OCI-LY1 (cell line): ENCODE measurements around the gene HYAL2.
A peak's percentile ranks its signal among the peaks of the same experiment; 100 is the strongest.

ENCODE experiments used
- H2AFZ ChIP-seq: fragments of 200-600 bp; sonication (generic), shearing (Covaris generic); 2 replicates; pipeline ENCODE4 v1.6.0; 2014; ENCODE audit warnings: antibody characterized with exemption, mild to moderate bottlenecking, low read length
- H3F3A ChIP-seq: fragments of 200-600 bp; sonication (generic), shearing (Covaris generic); 2 replicates; pipeline ENCODE4 v1.6.0; 2014; ENCODE audit warnings: mild to moderate bottlenecking, antibody characterized with exemption, low read length, moderate library complexity; ENCODE audit not compliant: insufficient read depth
- H3K27ac ChIP-seq: fragments of 200-600 bp; sonication (generic); 2 replicates; pipeline ENCODE4 v1.5.1; 2014; ENCODE audit warnings: low read length, mixed run types, mild to moderate bottlenecking, low read depth; ENCODE audit not compliant: poor library complexity, severe bottlenecking
- H3K27me3 ChIP-seq: fragments of 200-600 bp; sonication (generic); 2 replicates; pipeline ENCODE4 v1.6.0; 2014; ENCODE audit warnings: antibody characterized with exemption, mild to moderate bottlenecking, low read length, moderate library complexity; ENCODE audit not compliant: insufficient read depth
- H3K36me3 ChIP-seq: fragments of 200-600 bp; sonication (generic); 2 replicates; pipeline ENCODE4 v1.6.1; 2014; ENCODE audit warnings: mild to moderate bottlenecking, antibody characterized with exemption, low read length, moderate library complexity, mixed read lengths; ENCODE audit not compliant: insufficient read depth
- H3K4me1 ChIP-seq: fragments of 200-600 bp; sonication (generic); 2 replicates; pipeline ENCODE4 v1.5.1; 2014; ENCODE audit warnings: mild to moderate bottlenecking, low read length, moderate library complexity; ENCODE audit not compliant: insufficient read depth, severe bottlenecking
- H3K4me2 ChIP-seq: fragments of 200-600 bp; sonication (generic), shearing (Covaris generic); 2 replicates; pipeline ENCODE4 v1.6.1; 2014; ENCODE audit warnings: low read length
- H3K4me3 ChIP-seq: fragments of 200-600 bp; sonication (generic); 2 replicates; pipeline ENCODE4 v1.5.1; 2014; ENCODE audit warnings: low read length, low read depth, mild to moderate bottlenecking, mixed read lengths; ENCODE audit not compliant: poor library complexity, severe bottlenecking
- H3K79me2 ChIP-seq: fragments of 200-600 bp; shearing (Covaris generic); 2 replicates; pipeline ENCODE4 v1.6.1; 2016; ENCODE audit warnings: mixed run types, low read length, mixed read lengths; ENCODE audit not compliant: insufficient read depth
- H3K9ac ChIP-seq: fragments of 200-600 bp; sonication (generic), shearing (Covaris generic); 2 replicates; pipeline ENCODE4 v1.6.1; 2014; ENCODE audit warnings: mild to moderate bottlenecking, low read length, mixed read lengths
- H3K9me2 ChIP-seq: fragments of 200-600 bp; sonication (generic), shearing (Covaris generic); 2 replicates; pipeline ENCODE4 v1.6.1; 2014; ENCODE audit warnings: low read depth, mild to moderate bottlenecking, low read length, mixed read lengths
- H3K9me3 ChIP-seq: fragments of 200-600 bp; shearing (Covaris generic); 2 replicates; pipeline ENCODE4 v1.6.1; 2014; ENCODE audit warnings: low read length, mixed read lengths
- H4K20me1 ChIP-seq: fragments of 200-600 bp; sonication (generic), shearing (Covaris generic); 2 replicates; pipeline ENCODE4 v1.6.0; 2016; ENCODE audit warnings: mild to moderate bottlenecking, low read length; ENCODE audit not compliant: insufficient read depth
- CTCF ChIP-seq: fragments of 200-600 bp; sonication (generic), shearing (Covaris generic); IDR thresholded peaks from 2 replicates; pipeline ENCODE4 v1.5.1; 2017; ENCODE audit warnings: mild to moderate bottlenecking, antibody characterized with exemption, low read length, moderate library complexity, mixed read lengths
- EZH2 ChIP-seq: fragments of 200-600 bp; sonication (generic), shearing (Covaris generic); IDR thresholded peaks from 2 replicates; pipeline ENCODE4 v1.8.0; 2017; ENCODE audit warnings: borderline replicate concordance, mixed run types, mild to moderate bottlenecking, antibody characterized with exemption, low read length, moderate library complexity, mixed read lengths

Gene HYAL2

DNA sequence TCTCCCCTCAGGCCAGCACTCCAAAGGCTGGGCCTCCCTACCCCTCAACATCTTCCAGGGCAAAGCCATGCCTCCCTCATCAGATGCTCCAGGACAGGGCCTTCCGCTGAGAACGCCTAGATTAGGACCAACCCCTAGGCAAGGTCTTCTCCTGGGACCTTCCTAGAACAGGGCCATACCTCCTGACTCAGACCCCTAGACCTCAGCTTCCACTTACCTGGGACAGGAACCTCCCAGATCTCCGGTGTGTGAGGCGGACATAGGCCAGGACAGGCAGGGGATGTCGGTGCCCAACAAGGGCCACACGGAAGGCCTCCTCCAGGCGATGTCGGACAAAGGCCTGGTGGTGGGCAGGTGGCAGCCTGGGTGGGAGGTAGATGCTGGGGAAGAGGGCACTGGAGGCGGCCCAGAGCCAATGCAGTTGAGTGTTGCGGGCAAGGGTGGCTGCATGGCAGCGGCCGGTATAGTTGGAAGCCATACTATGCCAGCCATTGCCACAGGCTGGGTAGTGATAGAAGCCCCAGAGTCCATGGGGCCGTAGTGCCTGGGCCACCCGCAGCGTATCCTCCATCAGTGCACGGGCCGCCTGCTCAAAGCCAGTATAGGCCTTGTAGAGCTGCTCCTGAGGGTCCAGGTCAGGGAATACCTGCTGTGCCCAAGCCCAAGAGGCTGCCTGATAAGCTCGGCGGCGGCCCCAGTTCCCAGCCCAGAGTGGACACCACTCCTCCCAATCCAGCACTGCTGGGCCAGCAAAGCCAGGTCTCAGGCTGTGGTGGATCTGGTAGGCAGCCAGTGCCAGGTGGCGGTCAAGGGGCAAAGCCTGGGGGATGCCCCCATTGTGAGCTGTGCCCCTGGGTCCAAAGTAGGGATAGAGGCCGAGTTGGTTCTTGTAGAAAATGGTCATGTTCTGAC lies 27.8 kb downstream of the HYAL2 start:
- Histone ChIP-seq H3K79me2 (peaks cover 10% of the 10 kb centered on the region), H2AFZ (no peak overlapping the region), H3F3A (no peaks in the 10 kb centered on the region), H3K9ac (no peak overlapping the region), H3K4me3 (no peak overlapping the region), H3K9me3 (no peaks in the 10 kb centered on the region), H3K36me3 (peaks cover 10% of the 10 kb centered on the region), H3K9me2 (no peaks in the 10 kb centered on the region), H3K4me2 (no peak overlapping the region), H4K20me1 (no peaks in the 10 kb centered on the region), H3K27ac (no peak overlapping the region), H3K4me1 (peaks cover 29% of the 10 kb centered on the region), H3K27me3 (no peaks in the 10 kb centered on the region)
- TF ChIP-seq CTCF (no peak), EZH2 (no peak)

DNA sequence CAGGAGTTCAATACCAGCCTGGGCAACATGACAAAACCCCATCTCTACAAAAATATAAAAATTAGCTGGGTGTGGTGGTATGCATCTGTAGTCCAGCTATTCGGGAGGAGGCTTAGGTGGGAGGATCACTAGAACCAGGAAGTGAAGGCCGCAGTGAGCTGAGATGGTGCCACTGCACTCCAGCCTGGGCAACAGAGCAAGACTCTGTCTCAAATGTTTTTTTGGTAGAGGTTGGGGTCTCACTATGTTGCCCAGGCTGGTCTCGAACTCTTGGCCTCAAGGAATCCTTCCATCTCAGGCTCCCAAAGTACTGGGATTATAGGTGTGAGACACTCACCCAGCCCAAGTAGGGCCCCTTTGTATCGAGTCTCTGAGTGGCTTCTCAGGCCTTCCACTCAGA lies 28.5 kb downstream of the HYAL2 start:
- Histone ChIP-seq H3K9ac (no peak overlapping the region), H3K9me3 (no peaks in the 10 kb centered on the region), H3K4me1 (peaks cover 28% of the 10 kb centered on the region), H3K9me2 (no peaks in the 10 kb centered on the region), H3K4me3 (no peak overlapping the region), H3K4me2 (no peak overlapping the region), H4K20me1 (no peaks in the 10 kb centered on the region), H3K27ac (no peak overlapping the region), H2AFZ (no peak overlapping the region), H3K36me3 (peaks cover 17% of the 10 kb centered on the region), H3K79me2 (peaks cover 10% of the 10 kb centered on the region), H3F3A (no peaks in the 10 kb centered on the region), H3K27me3 (no peaks in the 10 kb centered on the region)
- TF ChIP-seq CTCF (no peak), EZH2 (no peak)

- Histone ChIP-seq H3K4me2 (peak overlapping the region; percentile 83), H3K4me3 (peak overlapping the region; percentile 99), H3F3A (no peaks in the 10 kb centered on the region), H4K20me1 (no peaks in the 10 kb centered on the region), H3K4me1 (peaks cover 22% of the 10 kb centered on the region), H3K36me3 (peaks cover 25% of the 10 kb centered on the region), H2AFZ (no peak overlapping the region), H3K9me3 (no peaks in the 10 kb centered on the region), H3K79me2 (peaks cover 10% of the 10 kb centered on the region), H3K9me2 (no peaks in the 10 kb centered on the region), H3K9ac (peak overlapping the region; percentile 81), H3K27me3 (no peaks in the 10 kb centered on the region), H3K27ac (peak overlapping the region; percentile 50)
- no peak for TF ChIP-seq EZH2
- no peak for TF ChIP-seq CTCF
These were observed 29.3 kb downstream of the HYAL2 start for GRCh38 chr3:50293079-50293801.
